Natural killer cell (primary cell): ENCODE results near the gene MRC1. TPM values are rescaled to one million over a fixed set of nuclear protein-coding genes. Genes with fewer than 3 reads are reported as not detected.

ENCODE experiments used
- ATAC-seq, 3 donors: fragments of 150-1000 bp in 2 of 3; fragments of 200-7000 bp in 1 of 3; cut with Tn5 transposase; 1 replicate in 1 of 3; 2 replicates in 2 of 3; pipeline ENCODE4 v1.10.0; 2021; ENCODE audit warnings: mild to moderate bottlenecking in 2 of 3, moderate library complexity in 2 of 3
- DNase-seq, 2 donors: peaks; one replicate each; pipeline versions ENCODE4 v3.0.0 to v3.0.0-alpha.2; 2013 to 2021; ENCODE audit warnings: mixed read lengths in 1 of 2
- H3K27ac ChIP-seq: one replicate; pipeline ENCODE4 v1.5.1; 2013; ENCODE audit warnings: mild to moderate bottlenecking, low read length
- H3K27me3 ChIP-seq: one replicate; pipeline ENCODE4 v1.6.1; 2013; ENCODE audit warnings: low read length; ENCODE audit not compliant: control insufficient read depth, insufficient read depth
- H3K36me3 ChIP-seq: one replicate; pipeline ENCODE4 v1.6.1; 2013; ENCODE audit warnings: low read length; ENCODE audit not compliant: control insufficient read depth, insufficient read depth
- H3K4me1 ChIP-seq: one replicate; pipeline ENCODE4 v1.6.1; 2013; ENCODE audit warnings: low read length; ENCODE audit not compliant: control insufficient read depth, insufficient read depth
- H3K4me3 ChIP-seq: one replicate; pipeline ENCODE4 v1.5.1; 2013; ENCODE audit warnings: low read length
- H3K9me3 ChIP-seq: one replicate; pipeline ENCODE4 v1.6.1; 2013; ENCODE audit warnings: low read length; ENCODE audit not compliant: control insufficient read depth, insufficient read depth
- H3K27ac Mint-ChIP-seq, 2 donors: one replicate each; pipeline ENCODE4 v1.8.0; 2022; ENCODE audit warnings: mild to moderate bottlenecking in 2 of 2, mixed read lengths in 2 of 2, moderate library complexity in 1 of 2
- H3K27me3 Mint-ChIP-seq, 2 donors: one replicate each; pipeline ENCODE4 v1.8.0; 2022; ENCODE audit warnings: low read depth in 2 of 2, mixed read lengths in 2 of 2
- H3K36me3 Mint-ChIP-seq: one replicate; pipeline ENCODE4 v1.8.0; 2022; ENCODE audit warnings: mixed read lengths
- H3K4me1 Mint-ChIP-seq, 2 donors: one replicate each; pipeline ENCODE4 v1.8.0; 2022; ENCODE audit warnings: mixed read lengths in 2 of 2
- H3K4me3 Mint-ChIP-seq: one replicate; pipeline ENCODE4 v1.8.0; 2022; ENCODE audit warnings: mild to moderate bottlenecking, moderate library complexity, mixed read lengths
- H3K9me3 Mint-ChIP-seq, 2 donors: one replicate each; pipeline ENCODE4 v1.8.0; 2022; ENCODE audit warnings: mixed read lengths in 2 of 2
- CTCF ChIP-seq: fragments of 200-600 bp; IDR thresholded peaks from one replicate; pipeline ENCODE4 v1.8.0; 2022; ENCODE audit warnings: antibody characterized with exemption
- WGBS: methylation state at CpG from one replicate; pipeline ENCODE4 v1.1.7; 2013; ENCODE audit warnings: missing lambda C conversion rate; ENCODE audit not compliant: insufficient coverage; 5-methylcytosine and 5-hydroxymethylcytosine counted together
- intact Hi-C: fragments of 100-400 bp; cut with micrococcal nuclease; formaldehyde crosslinking; loops from one replicate; pipeline ENCODE4 v1.14.2; 2022
- total RNA-seq, 4 donors: library from RNA; stranded (reverse); fragments of 120-200 nt in 1 of 4; gene quantifications; one replicate each; pipeline versions ENCODE4 v1.2.3 to v1.2.4, GENCODE V29; 2013 to 2022

Gene MRC1
- total RNA-seq, 3 donors from 2014 or later (not counting 1 experiment from before 2014, with no cell fraction given) = 0.05 to 0.18 (median 0.15) TPM

DNA sequence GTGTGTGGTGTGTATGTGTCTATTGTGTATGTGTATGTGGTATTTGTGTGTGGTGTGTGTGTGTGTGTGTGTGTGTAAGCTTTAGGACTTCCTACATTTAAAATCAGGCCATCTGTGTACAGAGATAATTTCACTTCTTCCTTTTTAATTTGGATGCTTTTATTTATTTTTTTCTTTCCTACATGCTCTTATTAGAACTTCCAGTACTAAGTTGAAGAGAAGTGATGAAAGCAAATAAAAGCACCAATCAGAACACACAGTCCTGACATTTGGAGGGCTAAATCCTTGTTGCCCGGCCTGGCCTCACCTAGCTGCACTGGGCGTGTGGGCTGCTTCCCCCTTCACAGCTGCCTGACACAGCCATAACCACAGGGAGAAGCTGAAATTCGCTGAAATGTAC, 3.8 kb upstream of the MRC1 start:
- 25% methylated on average over 3 of the region's 3 CpGs for WGBS
- intact Hi-C loops = no loop called here

GRCh38 chr10:17805921-17806577, 3.1 kb upstream of the MRC1 start:
- Histone ChIP-seq H3K9me3 (no peaks in the 10 kb centered on the region), H3K36me3 (no peaks in the 10 kb centered on the region), H3K27me3 (no peaks in the 10 kb centered on the region), H3K27ac (no peak overlapping the region), H3K4me3 (no peak overlapping the region), H3K4me1 (peaks cover 4% of the 10 kb centered on the region)
- Mint-ChIP-seq H3K27me3 (peaks cover 18 to 19% of the 10 kb centered on the region in 2 donors), H3K9me3 (no peaks in the 10 kb centered on the region), H3K4me3 (no peak overlapping the region), H3K36me3 (no peaks in the 10 kb centered on the region), H3K27ac (no peak overlapping the region), H3K4me1 (peaks cover 0 to 10% of the 10 kb centered on the region in 2 donors)
- peak in 1 of 2 donors; percentile 30 for DNase-seq
- peak; percentile 37 to 73 (median 47) for ATAC-seq
- WGBS = 57% methylated on average over 5 of the region's 7 CpGs
- intact Hi-C loops = no loop called here
- no peak for TF ChIP-seq CTCF

More for the DNA sequence above, 3.8 kb upstream of the MRC1 start:
- H3K9me3 ChIP-seq = no peaks in the 10 kb centered on the region
- no peaks in the 10 kb centered on the region for H3K9me3 Mint-ChIP-seq
- DNase-seq (no peak), ATAC-seq (no peak)
- H3K27me3 ChIP-seq = no peaks in the 10 kb centered on the region
- H3K27me3 Mint-ChIP-seq = peaks cover 15 to 17% of the 10 kb centered on the region in 2 donors
- H3K36me3 ChIP-seq = no peaks in the 10 kb centered on the region
- no peaks in the 10 kb centered on the region for H3K36me3 Mint-ChIP-seq
- H3K4me1 Mint-ChIP-seq = peaks cover 0 to 9% of the 10 kb centered on the region in 2 donors
- no peak overlapping the region for H3K27ac ChIP-seq
- H3K4me1 ChIP-seq = peaks cover 4% of the 10 kb centered on the region
- no peak for TF ChIP-seq CTCF
- H3K4me3 ChIP-seq = no peak overlapping the region
- no peak overlapping the region for H3K27ac Mint-ChIP-seq
- H3K4me3 Mint-ChIP-seq = no peak overlapping the region

- H3K36me3 Mint-ChIP-seq = no peaks in the 10 kb centered on the region
- H3K4me1 Mint-ChIP-seq = peaks cover 0 to 10% of the 10 kb centered on the region in 2 donors
- intact Hi-C loops = no loop called here
- no peak overlapping the region for H3K27ac Mint-ChIP-seq
- ATAC-seq (no peak), DNase-seq (no peak)
- peaks cover 18 to 23% of the 10 kb centered on the region in 2 donors for H3K27me3 Mint-ChIP-seq
- Histone ChIP-seq H3K4me3 (no peak overlapping the region), H3K27ac (no peak overlapping the region), H3K9me3 (no peaks in the 10 kb centered on the region), H3K4me1 (peaks cover 6% of the 10 kb centered on the region), H3K36me3 (no peaks in the 10 kb centered on the region), H3K27me3 (no peaks in the 10 kb centered on the region)
- 47% methylated on average over 3 of the region's 4 CpGs for WGBS
- H3K9me3 Mint-ChIP-seq = no peaks in the 10 kb centered on the region
- H3K4me3 Mint-ChIP-seq = no peak overlapping the region
- TF ChIP-seq CTCF = no peak
Measured at GRCh38 chr10:17811146-17811865, 2.2 kb downstream of the MRC1 start.
